VCaP (cell line): Measurements from ENCODE around the gene RPS6KL1.

ENCODE experiments used
- H3K27ac ChIP-seq: fragments of 450-650 bp; 2 replicates; pipeline ENCODE4 v1.5.1; 2017
- CTCF ChIP-seq: fragments of 450-650 bp; conservative IDR thresholded peaks from 2 replicates; pipeline ENCODE4 v1.5.1; 2017; ENCODE audit warnings: mild to moderate bottlenecking, moderate library complexity

Gene RPS6KL1

GRCh38 chr14:74946659-74947281 lies 23.7 kb upstream of the RPS6KL1 start:
- no peak overlapping the region for H3K27ac ChIP-seq
- TF ChIP-seq CTCF: no peak; the same call in none of the 2 replicates

DNA sequence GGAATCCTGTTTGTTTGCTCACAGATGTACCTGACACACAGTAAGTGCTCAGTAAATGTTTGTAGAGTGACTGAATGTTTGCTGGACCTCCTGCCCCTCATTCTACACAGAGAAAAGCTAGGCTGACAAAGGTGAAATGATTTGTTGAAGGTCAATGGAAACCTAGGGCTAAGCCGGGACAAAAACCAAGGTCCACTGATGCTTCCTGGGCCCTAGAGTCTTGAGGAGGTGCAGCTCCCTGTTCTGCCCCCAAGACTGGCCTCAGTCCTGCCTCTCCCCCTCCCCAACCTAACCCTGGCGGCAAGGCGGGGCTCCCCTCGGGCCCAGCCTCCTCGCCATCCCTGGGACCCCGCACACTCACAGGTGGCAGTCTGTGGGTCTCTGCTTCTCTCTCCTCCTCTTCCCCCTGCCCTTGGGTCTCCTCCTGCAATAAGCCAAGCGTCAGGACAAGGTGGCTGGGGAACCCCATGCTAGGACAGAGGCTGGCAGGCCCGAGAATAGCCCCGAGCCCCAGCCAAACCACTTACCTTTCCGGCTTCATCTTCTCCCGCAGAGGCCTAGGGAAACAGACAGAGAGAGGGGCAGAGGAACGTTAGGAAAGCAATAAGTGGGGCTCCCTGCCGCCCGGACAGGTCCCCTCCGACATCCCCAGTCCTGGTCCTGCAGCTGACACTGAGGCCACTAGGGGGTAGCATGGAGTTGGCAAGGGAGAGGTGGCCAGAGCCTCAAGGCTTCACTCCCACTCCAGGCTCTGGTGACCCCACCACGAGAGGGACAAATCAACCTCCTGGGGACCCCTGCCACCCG lies 23.0 kb upstream of the RPS6KL1 start:
- H3K27ac ChIP-seq: no peak overlapping the region
- peak; percentile 93 for TF ChIP-seq CTCF

DNA sequence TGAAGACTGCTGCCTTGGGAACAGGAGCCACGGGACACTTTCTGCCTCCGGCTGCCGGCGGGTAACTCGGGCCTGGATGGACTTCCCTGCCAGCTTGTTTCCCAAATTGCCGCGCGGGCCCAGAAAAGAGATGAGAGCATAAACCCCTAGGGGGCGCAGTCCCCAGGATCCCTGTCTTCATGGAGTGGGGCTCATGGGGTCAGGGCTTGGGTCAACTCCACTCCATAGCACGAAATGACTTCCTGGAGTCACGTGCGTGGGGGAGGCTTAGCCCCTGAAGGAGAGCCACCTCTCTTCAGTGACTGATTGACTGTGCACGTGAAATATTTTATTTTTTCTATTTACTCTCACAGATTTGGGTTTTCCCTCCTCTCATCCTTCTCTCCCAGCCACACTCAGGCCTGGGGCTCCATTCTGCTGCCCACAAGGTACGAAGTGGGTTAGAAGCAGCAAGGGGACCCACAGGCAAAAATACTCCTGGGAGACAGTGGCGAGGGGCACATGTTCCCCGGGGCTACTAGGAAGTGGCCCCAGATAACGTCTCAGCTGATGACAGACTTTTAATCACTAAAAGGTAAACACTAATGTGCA lies 22.3 kb upstream of the RPS6KL1 start:
- no peak overlapping the region for H3K27ac ChIP-seq
- peak; percentile 54 for TF ChIP-seq CTCF

DNA sequence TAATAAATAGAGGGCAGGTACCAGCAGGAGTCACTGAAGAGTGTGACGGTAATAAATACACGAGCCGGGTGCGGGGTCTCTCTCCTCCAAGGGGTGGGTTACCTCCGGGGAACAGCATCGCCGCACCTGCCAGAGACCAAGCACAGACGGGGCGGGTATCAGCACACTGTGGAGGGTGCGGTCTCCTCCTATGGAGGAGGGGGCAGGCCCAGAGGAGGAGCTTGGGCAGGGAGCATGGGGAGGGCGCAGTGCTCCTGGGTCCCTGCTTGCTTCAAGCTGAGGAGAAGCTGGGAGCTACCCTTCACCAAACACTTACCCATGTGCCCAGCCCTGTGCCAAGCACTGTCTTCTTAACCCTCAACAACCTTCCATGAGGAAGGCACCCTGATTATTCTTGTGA lies 19.5 kb upstream of the RPS6KL1 start:
- no peak overlapping the region for H3K27ac ChIP-seq
- no peak for TF ChIP-seq CTCF

DNA sequence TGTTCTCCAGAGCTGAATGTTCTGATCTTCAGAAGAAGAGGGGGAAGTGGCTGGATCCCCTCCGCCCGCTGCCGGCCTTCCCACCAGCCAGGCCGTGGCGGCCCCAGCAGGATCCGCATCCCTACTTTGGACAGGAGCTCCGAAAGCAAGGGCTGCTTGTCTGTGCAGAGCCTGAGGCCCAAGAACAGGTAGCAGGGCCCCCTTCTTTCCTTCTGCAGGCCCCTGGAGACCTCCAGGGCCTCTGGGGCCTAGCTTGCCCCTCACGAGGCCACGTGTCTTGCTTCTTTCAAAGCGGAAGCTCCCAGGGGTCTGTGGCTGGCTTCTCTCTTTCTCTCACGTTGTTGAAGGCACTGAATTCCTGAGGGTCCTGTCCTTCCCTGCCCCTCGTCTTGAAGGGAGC lies 19.1 kb upstream of the RPS6KL1 start:
- H3K27ac ChIP-seq: no peak overlapping the region
- no peak for TF ChIP-seq CTCF

DNA sequence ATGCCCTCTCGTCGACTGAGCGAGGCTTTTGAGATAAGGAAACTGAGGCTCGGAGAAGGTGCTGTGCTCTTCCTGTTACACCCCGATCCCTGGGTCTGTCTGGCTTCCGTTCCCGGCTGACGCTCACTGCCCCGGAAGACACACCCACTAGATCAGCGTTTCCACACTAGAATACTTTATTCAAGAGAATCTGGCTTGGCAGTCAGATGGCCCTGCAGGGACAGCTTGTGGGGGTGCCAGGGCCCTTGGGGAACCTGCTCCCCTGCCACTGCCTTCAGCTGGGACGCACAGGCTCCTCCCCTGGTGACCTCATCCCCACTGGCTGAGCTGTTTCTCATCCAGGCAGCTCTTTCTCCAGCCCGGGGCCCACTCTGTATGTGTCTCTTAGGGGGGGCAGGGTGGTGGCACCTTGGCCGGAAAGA lies 18.6 kb upstream of the RPS6KL1 start:
- H3K27ac ChIP-seq: no peak overlapping the region
- TF ChIP-seq CTCF: no peak

DNA sequence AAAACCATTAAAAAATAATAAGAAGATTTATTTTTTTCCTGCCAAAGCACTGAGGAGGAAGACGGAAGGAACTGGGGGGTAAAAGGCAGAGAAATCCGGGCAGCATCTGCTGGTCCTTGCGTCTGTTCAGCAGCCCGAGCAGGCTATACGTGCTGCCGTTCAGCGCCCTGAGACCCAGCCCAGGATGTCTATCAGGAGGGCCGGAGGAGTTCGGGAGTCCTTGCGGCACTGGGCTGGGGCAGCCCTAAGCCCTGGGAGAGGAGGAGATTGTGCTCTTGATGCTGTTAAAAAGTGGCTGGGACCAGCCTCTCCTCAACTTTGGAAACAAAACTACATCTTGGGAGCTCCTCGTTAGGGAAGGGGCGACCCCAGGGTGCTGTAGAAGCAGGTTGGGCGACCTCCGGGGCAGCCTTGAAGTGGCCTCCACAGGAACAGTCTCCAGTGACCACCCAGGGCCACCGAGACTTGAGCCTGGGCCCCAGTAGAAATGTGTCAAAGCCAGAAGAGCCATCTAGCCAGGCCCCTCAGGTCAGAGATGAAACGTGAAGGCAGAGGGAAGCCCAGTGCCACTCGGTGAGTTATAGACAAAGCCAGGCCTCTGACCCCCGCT lies 18.0 kb upstream of the RPS6KL1 start:
- no peak for TF ChIP-seq CTCF
- no peak overlapping the region for H3K27ac ChIP-seq
